Activated T-helper 17 cell treated with anti-CD3 and anti-CD28 coated beads, Interleukin-2, amount 50 U/mL, for 72 hours (primary cell): ENCODE results near the gene PTPRD. TPM values are rescaled to one million over a fixed set of nuclear protein-coding genes. Genes with fewer than 3 reads are reported as not detected.

Source experiments
- ATAC-seq: fragments of 150-1000 bp; cut with Tn5 transposase; replicated peaks from 2 replicates; pipeline ENCODE4 v1.10.0; 2021; ENCODE audit warnings: mild to moderate bottlenecking, moderate library complexity
- H3K27ac Mint-ChIP-seq: one replicate; pipeline ENCODE4 v1.8.0; 2022; ENCODE audit warnings: mixed read lengths
- H3K27me3 Mint-ChIP-seq: one replicate; pipeline ENCODE4 v1.8.0; 2022; ENCODE audit warnings: mixed read lengths
- H3K36me3 Mint-ChIP-seq: one replicate; pipeline ENCODE4 v1.8.0; 2022; ENCODE audit warnings: low read depth, mild to moderate bottlenecking, mixed read lengths
- H3K4me1 Mint-ChIP-seq: one replicate; pipeline ENCODE4 v1.8.0; 2022; ENCODE audit warnings: mixed read lengths
- H3K4me3 Mint-ChIP-seq: one replicate; pipeline ENCODE4 v1.8.0; 2022; ENCODE audit warnings: mild to moderate bottlenecking, mixed read lengths
- H3K9me3 Mint-ChIP-seq: one replicate; pipeline ENCODE4 v1.8.0; 2022; ENCODE audit warnings: mixed read lengths
- total RNA-seq, 2 donors: library from RNA; stranded (reverse); gene quantifications; one replicate each; pipeline ENCODE4 v1.2.3, GENCODE V29; 2022

PTPRD gene
- total RNA-seq, 2 donors from 2014 or later = 0.04 TPM; not detected in 1

- Mint-ChIP-seq H3K4me1 (no peaks in the 10 kb centered on the region), H3K27me3 (peaks cover 16% of the 10 kb centered on the region), H3K9me3 (no peaks in the 10 kb centered on the region), H3K4me3 (no peak overlapping the region), H3K27ac (no peak overlapping the region), H3K36me3 (no peaks in the 10 kb centered on the region)
- ATAC-seq = no peak
These were observed 2118.2 kb downstream of the PTPRD start for GRCh38 chr9:8494571-8494970.

DNA sequence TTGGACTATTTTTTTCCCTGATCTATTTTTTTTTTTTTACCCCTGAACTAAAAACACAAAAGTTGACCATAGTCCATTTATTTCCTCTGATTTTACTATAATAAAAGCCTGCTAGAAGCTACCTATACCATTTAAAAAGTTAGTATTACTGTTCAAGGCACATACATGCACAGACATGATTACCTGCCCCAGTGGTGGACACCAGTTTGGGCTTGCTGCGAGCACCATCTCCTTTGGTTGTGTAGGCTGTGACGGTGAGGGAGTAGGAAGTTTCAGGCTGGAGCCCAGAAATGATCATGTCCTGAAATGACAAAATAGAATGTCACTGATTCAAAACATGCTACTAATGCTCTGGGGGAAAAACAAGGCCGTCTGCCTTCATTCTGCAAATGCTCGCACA is 2120.1 kb downstream of the PTPRD start:
- no peak for ATAC-seq
- Mint-ChIP-seq H3K9me3 (no peaks in the 10 kb centered on the region), H3K4me1 (no peaks in the 10 kb centered on the region), H3K27ac (no peak overlapping the region), H3K36me3 (no peaks in the 10 kb centered on the region), H3K4me3 (no peak overlapping the region), H3K27me3 (peaks cover 18% of the 10 kb centered on the region)

DNA sequence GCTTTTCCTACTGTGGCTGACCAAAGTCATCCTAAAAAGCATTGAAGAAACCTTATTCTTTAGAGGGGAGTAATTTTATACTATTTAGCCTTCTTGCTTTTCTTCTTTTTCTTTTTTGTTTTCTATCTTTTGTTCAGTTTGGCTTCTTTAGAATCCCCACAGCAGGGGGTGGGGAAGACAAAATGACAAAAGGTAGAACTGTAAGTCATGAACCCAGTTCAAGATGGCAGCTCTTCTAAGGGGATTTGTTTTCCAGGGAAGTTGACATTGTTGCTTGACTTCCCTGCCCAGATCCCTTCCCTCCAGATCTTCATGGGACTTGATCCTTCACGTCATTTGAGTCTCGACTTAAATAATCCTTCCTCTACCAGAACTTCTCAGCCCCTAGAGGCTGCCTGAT is 2120.8 kb downstream of the PTPRD start:
- Mint-ChIP-seq H3K4me3 (no peak overlapping the region), H3K9me3 (no peaks in the 10 kb centered on the region)

GRCh38 chr9:8491563-8491962 is 2121.2 kb downstream of the PTPRD start:
- ATAC-seq = no peak
- Mint-ChIP-seq H3K9me3 (no peaks in the 10 kb centered on the region), H3K27ac (no peak overlapping the region), H3K4me3 (no peak overlapping the region), H3K4me1 (no peaks in the 10 kb centered on the region), H3K27me3 (peaks cover 13% of the 10 kb centered on the region), H3K36me3 (no peaks in the 10 kb centered on the region)

More for the DNA sequence above, 2120.8 kb downstream of the PTPRD start:
- Mint-ChIP-seq H3K4me1 (no peaks in the 10 kb centered on the region), H3K27me3 (peaks cover 17% of the 10 kb centered on the region), H3K36me3 (no peaks in the 10 kb centered on the region), H3K27ac (no peak overlapping the region)
- no peak for ATAC-seq

DNA sequence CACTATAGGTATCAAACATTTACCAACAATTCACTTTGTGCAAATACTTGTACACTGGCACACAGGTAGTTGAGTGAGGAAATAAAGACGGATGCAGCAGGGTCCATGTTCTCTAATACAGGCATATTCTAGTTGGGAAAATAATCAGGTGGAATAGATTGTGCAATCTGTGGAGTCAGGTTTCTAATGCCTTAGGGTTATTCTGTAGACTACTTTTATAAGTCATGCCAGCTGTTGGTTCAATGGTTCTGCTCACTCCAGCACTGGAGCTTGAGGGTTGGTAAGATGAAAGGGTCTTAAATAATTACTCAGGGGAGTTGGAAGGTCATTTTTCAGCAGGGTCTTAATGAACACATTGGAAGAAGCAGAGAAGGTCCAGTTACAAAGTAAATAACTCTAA is 2123.0 kb downstream of the PTPRD start:
- Mint-ChIP-seq H3K9me3 (no peaks in the 10 kb centered on the region), H3K36me3 (no peaks in the 10 kb centered on the region), H3K27ac (no peak overlapping the region), H3K4me3 (no peak overlapping the region), H3K27me3 (peaks cover 6% of the 10 kb centered on the region), H3K4me1 (no peaks in the 10 kb centered on the region)
- no peak for ATAC-seq

DNA sequence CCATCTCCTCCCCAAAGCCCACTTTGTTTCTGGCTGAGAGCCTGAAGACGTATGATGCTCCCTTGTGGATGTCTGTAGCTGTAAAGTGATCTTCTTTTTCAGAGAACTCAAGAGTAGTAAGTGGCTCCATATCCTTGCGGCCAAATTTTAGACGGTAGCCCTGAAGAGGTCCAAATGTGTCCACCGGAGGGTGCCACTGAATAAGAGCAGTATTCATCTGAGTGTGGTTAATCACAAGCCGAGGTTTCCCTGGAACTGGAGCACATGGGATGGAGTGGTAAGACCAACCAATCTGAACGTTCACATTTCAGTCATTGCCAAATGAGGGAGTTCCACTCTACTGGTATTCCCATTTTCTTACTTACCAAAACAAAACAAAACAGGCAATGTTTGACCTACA is 2126.7 kb downstream of the PTPRD start:
- no peak overlapping the region for H3K4me3 Mint-ChIP-seq
- no peaks in the 10 kb centered on the region for H3K9me3 Mint-ChIP-seq
- H3K4me1 Mint-ChIP-seq = no peaks in the 10 kb centered on the region
- ATAC-seq = no peak
- no peak overlapping the region for H3K27ac Mint-ChIP-seq
- peaks cover 6% of the 10 kb centered on the region for H3K27me3 Mint-ChIP-seq
- no peaks in the 10 kb centered on the region for H3K36me3 Mint-ChIP-seq

GRCh38 chr9:8484597-8485191 is 2128.1 kb downstream of the PTPRD start:
- no peaks in the 10 kb centered on the region for H3K36me3 Mint-ChIP-seq
- H3K9me3 Mint-ChIP-seq = no peaks in the 10 kb centered on the region
- H3K4me3 Mint-ChIP-seq = no peak overlapping the region
- H3K27ac Mint-ChIP-seq = no peak overlapping the region
- no peak for ATAC-seq
- no peaks in the 10 kb centered on the region for H3K4me1 Mint-ChIP-seq
- peaks cover 4% of the 10 kb centered on the region for H3K27me3 Mint-ChIP-seq

DNA sequence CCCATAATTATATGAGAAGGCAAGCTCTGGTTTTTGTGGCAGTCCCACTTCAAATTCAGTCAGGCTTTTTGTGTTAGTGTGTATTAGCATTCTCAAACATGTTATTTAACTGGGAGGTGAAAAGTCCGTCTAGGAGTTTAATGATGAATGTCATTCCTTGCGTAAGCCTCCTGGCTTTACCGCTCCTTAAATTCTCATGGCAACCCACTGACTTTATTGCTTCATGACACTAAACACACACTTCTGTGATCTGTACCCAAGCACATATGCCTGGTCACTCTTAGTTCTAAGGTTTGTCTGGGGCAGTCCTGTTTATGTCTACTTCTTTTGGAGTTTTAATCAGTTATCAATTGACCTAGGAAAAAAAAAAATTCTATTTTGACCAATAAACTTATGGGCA is 2135.4 kb downstream of the PTPRD start:
- Mint-ChIP-seq H3K9me3 (no peaks in the 10 kb centered on the region), H3K4me1 (no peaks in the 10 kb centered on the region), H3K27ac (no peak overlapping the region), H3K36me3 (no peaks in the 10 kb centered on the region), H3K4me3 (no peak overlapping the region), H3K27me3 (no peaks in the 10 kb centered on the region)
- ATAC-seq = no peak

DNA sequence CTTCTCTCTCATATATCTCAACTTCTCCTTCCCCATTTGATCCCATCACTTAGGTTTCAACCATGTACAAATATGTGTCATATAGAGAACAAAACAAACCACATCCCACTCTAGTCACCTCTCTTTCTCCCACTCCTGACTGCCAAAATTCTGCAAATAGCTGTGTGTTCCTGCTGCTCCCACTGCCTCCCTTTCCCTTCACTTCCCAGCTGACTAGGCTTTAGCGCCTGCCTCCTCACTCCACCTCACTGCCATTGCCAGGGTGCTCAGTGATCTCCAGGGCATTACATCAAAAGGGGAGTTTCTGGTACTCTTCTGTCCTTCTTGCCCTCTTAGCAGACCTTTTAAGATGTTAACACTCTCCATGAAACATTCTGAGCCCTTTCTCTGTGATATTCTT is 2137.9 kb downstream of the PTPRD start:
- Mint-ChIP-seq H3K9me3 (no peaks in the 10 kb centered on the region), H3K27me3 (no peaks in the 10 kb centered on the region), H3K36me3 (no peaks in the 10 kb centered on the region), H3K27ac (no peak overlapping the region), H3K4me3 (no peak overlapping the region), H3K4me1 (no peaks in the 10 kb centered on the region)
- ATAC-seq = no peak

DNA sequence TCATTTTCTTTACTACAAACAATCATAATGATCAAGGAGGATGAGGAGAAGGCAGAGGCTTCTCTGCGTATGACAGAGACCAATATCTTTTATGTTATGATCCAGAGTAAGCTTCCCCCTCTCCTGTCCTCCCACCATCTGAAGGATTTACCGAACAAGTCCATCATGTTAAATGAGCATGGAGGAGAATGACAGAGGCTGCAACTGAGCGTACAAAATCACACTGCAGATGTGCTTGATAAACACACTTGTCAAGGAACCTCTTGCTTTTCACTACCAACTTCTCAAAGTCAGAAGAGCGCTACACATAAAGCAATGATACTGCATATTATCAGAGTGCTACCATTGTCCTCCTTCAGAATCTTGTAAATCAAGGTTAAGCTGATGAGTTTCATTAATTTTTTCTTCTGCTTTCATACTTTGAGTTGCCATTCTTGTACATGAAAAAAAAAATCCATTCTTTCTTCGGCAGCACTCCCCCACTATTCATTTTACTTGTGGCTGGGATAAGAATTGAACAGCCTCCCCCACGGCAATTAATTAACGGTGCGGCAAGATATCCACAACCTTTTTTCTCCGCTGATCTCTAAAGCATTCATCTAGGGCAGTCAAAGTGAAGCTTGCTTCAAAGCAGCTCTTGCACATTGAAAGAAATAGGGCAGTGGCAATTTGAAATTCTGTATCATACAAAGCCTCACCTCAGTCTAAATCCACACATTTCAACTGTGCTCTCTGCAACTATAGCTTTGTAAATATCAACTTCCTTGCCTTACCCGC is 2139.4 kb downstream of the PTPRD start:
- Mint-ChIP-seq H3K9me3 (no peaks in the 10 kb centered on the region), H3K27ac (no peak overlapping the region), H3K27me3 (no peaks in the 10 kb centered on the region), H3K36me3 (no peaks in the 10 kb centered on the region), H3K4me1 (no peaks in the 10 kb centered on the region), H3K4me3 (no peak overlapping the region)
- no peak for ATAC-seq

GRCh38 chr9:8468045-8468637 is 2144.7 kb downstream of the PTPRD start:
- Mint-ChIP-seq H3K36me3 (no peaks in the 10 kb centered on the region), H3K27ac (no peak overlapping the region), H3K9me3 (no peaks in the 10 kb centered on the region), H3K4me1 (no peaks in the 10 kb centered on the region), H3K4me3 (no peak overlapping the region), H3K27me3 (no peaks in the 10 kb centered on the region)
- peak; percentile 18 for ATAC-seq

GRCh38 chr9:8457816-8458215 is 2155.0 kb downstream of the PTPRD start:
- no peak overlapping the region for H3K4me3 Mint-ChIP-seq
- H3K36me3 Mint-ChIP-seq = no peaks in the 10 kb centered on the region
- H3K27ac Mint-ChIP-seq = no peak overlapping the region
- H3K4me1 Mint-ChIP-seq = no peaks in the 10 kb centered on the region
- ATAC-seq = no peak
- no peaks in the 10 kb centered on the region for H3K9me3 Mint-ChIP-seq
- peaks cover 7% of the 10 kb centered on the region for H3K27me3 Mint-ChIP-seq

- no peak overlapping the region for H3K27ac Mint-ChIP-seq
- H3K4me1 Mint-ChIP-seq = no peaks in the 10 kb centered on the region
These were observed 2155.7 kb downstream of the PTPRD start for GRCh38 chr9:8457055-8457454.

GRCh38 chr9:8456344-8456743 is 2156.5 kb downstream of the PTPRD start:
- no peak overlapping the region for H3K27ac Mint-ChIP-seq
- H3K4me3 Mint-ChIP-seq = no peak overlapping the region
- peaks cover 5% of the 10 kb centered on the region for H3K27me3 Mint-ChIP-seq
- H3K9me3 Mint-ChIP-seq = no peaks in the 10 kb centered on the region
- no peak for ATAC-seq
- no peaks in the 10 kb centered on the region for H3K36me3 Mint-ChIP-seq
- H3K4me1 Mint-ChIP-seq = no peaks in the 10 kb centered on the region

More at GRCh38 chr9:8457055-8457454, 2155.7 kb downstream of the PTPRD start:
- no peaks in the 10 kb centered on the region for H3K9me3 Mint-ChIP-seq
- peaks cover 7% of the 10 kb centered on the region for H3K27me3 Mint-ChIP-seq
- no peak for ATAC-seq
- H3K36me3 Mint-ChIP-seq = no peaks in the 10 kb centered on the region
- H3K4me3 Mint-ChIP-seq = no peak overlapping the region
